Measurements from ENCODE around the gene SPATA2L. TPM values are rescaled to one million over a fixed set of nuclear protein-coding genes. Genes with fewer than 3 reads are reported as not detected.
"Not testable (repeated sequence)": the region's sequence is repeated elsewhere in the genome, so short reads cannot be mapped to it uniquely, and the experiment has no call there.

The SPATA2L gene
- total RNA-seq, 1 donor from 2014 or later: 7.0 TPM

GRCh38 chr16:89693931-89694783, 7.3 kb downstream of the SPATA2L start:
- ChIA-PET CTCF (no interaction called here), POLR2A (no interaction called here)
- H3K36me3 Mint-ChIP-seq (ENCODE audit: low read depth): peaks cover 45% of the 10 kb centered on the region
- no peaks in the 10 kb centered on the region for H3K27me3 Mint-ChIP-seq
- no peaks in the 10 kb centered on the region for H3K9me3 Mint-ChIP-seq
- no peak for DNase-seq
- no peak for ATAC-seq (ENCODE audit: low read depth)
- intact Hi-C loops (cut with micrococcal nuclease): no loop called here
- H3K4me1 Mint-ChIP-seq: peaks cover 15% of the 10 kb centered on the region
- H3K27ac Mint-ChIP-seq: no peak overlapping the region
- H3K4me3 Mint-ChIP-seq: no peak overlapping the region
- TF ChIP-seq CTCF (IDR thresholded peaks at IDR 0.05): no peak

GRCh38 chr16:89693289-89693731, 8.2 kb downstream of the SPATA2L start:
- no peaks in the 10 kb centered on the region for H3K27me3 Mint-ChIP-seq
- intact Hi-C loops (cut with micrococcal nuclease): no loop called here
- ChIA-PET CTCF (no interaction called here), POLR2A (no interaction called here)
- DNase-seq (no peak), ATAC-seq (ENCODE audit: low read depth) (no peak)
- H3K4me3 Mint-ChIP-seq: no peak overlapping the region
- H3K9me3 Mint-ChIP-seq: no peaks in the 10 kb centered on the region
- peaks cover 44% of the 10 kb centered on the region for H3K36me3 Mint-ChIP-seq (ENCODE audit: low read depth)
- H3K27ac Mint-ChIP-seq: no peak overlapping the region
- H3K4me1 Mint-ChIP-seq: peaks cover 13% of the 10 kb centered on the region
- no peak for TF ChIP-seq CTCF (IDR thresholded peaks at IDR 0.05)

GRCh38 chr16:89691986-89692569, 9.4 kb downstream of the SPATA2L start:
- Mint-ChIP-seq H3K36me3 (ENCODE audit: low read depth) (peaks cover 44% of the 10 kb centered on the region), H3K9me3 (no peaks in the 10 kb centered on the region), H3K27me3 (no peaks in the 10 kb centered on the region), H3K4me3 (no peak overlapping the region), H3K27ac (no peak overlapping the region), H3K4me1 (peaks cover 22% of the 10 kb centered on the region)
- DNase-seq (no peak), ATAC-seq (ENCODE audit: low read depth) (no peak)
- intact Hi-C loops (cut with micrococcal nuclease): no loop called here
- no peak for TF ChIP-seq CTCF (IDR thresholded peaks at IDR 0.05)
- CTCF ChIA-PET: no interaction called here
- POLR2A ChIA-PET: no interaction called here

GRCh38 chr16:89691231-89691985, 10.1 kb downstream of the SPATA2L start:
- Mint-ChIP-seq H3K4me1 (peaks cover 22% of the 10 kb centered on the region), H3K27ac (no peak overlapping the region), H3K4me3 (no peak overlapping the region), H3K9me3 (no peaks in the 10 kb centered on the region), H3K36me3 (ENCODE audit: low read depth) (peaks cover 46% of the 10 kb centered on the region), H3K27me3 (no peaks in the 10 kb centered on the region)
- POLR2A ChIA-PET: no interaction called here
- no peak for ATAC-seq (ENCODE audit: low read depth)
- DNase-seq: no peak
- CTCF ChIA-PET: no interaction called here
- intact Hi-C loops (cut with micrococcal nuclease): no loop called here
- no peak for TF ChIP-seq CTCF (IDR thresholded peaks at IDR 0.05)

GRCh38 chr16:89690392-89690901, 11.1 kb downstream of the SPATA2L start:
- ChIA-PET CTCF (no interaction called here), POLR2A (no interaction called here)
- TF ChIP-seq CTCF (IDR thresholded peaks at IDR 0.05): no peak
- Mint-ChIP-seq H3K36me3 (ENCODE audit: low read depth) (peaks cover 43% of the 10 kb centered on the region), H3K4me3 (no peak overlapping the region), H3K9me3 (no peaks in the 10 kb centered on the region), H3K27ac (no peak overlapping the region), H3K4me1 (peaks cover 24% of the 10 kb centered on the region), H3K27me3 (no peaks in the 10 kb centered on the region)
- ATAC-seq (ENCODE audit: low read depth) (no peak), DNase-seq (no peak)
- intact Hi-C loops (cut with micrococcal nuclease): no loop called here

GRCh38 chr16:89689621-89690020, 11.9 kb downstream of the SPATA2L start:
- POLR2A ChIA-PET: interaction anchor here (0.8 kb wide), 1 partner anchor 11 kb away, joined by 3 read pairs; no protein-coding TSS in a partner anchor
- not testable (repeated sequence) for H3K4me3 Mint-ChIP-seq

More at GRCh38 chr16:89689621-89690020, 11.9 kb downstream of the SPATA2L start:
- H3K36me3 Mint-ChIP-seq (ENCODE audit: low read depth): peaks cover 36% of the 10 kb centered on the region
- H3K27ac Mint-ChIP-seq; H3K27me3 Mint-ChIP-seq; H3K9me3 Mint-ChIP-seq; ATAC-seq (ENCODE audit: low read depth); DNase-seq: not testable (repeated sequence)
- peaks cover 24% of the 10 kb centered on the region for H3K4me1 Mint-ChIP-seq
- CTCF ChIA-PET: interaction anchor here (1.2 kb wide), 1 partner anchor 11 kb away, joined by 4 read pairs; no protein-coding TSS in a partner anchor
- intact Hi-C loops (cut with micrococcal nuclease): loop anchor here (5.0 kb wide), 1 partner anchor 183 kb away; the partner anchor contains the start of gene TCF25

Measured in activated B cell treated with CpG ODN at 0.5 μM for 24 hours (primary cell).